Immature natural killer cell (primary cell): ENCODE measurements around the gene LTBP2. TPM values are rescaled to one million over a fixed set of nuclear protein-coding genes. Genes with fewer than 3 reads are reported as not detected.

ENCODE experiments used
- DNase-seq, 3 donors: peaks; one replicate each; pipeline ENCODE4 v3.0.0; 2022; ENCODE audit warnings: mixed read lengths in 1 of 3
- H3K27ac Mint-ChIP-seq, 6 donors: one replicate each; pipeline ENCODE4 v1.8.0; 2020; ENCODE audit warnings: mixed read lengths in 6 of 6, mild to moderate bottlenecking in 5 of 6, inconsistent platforms in 4 of 6, moderate library complexity in 3 of 6
- H3K27me3 Mint-ChIP-seq, 3 donors: one replicate each; pipeline ENCODE4 v1.8.0; 2020 to 2021; ENCODE audit warnings: low read depth in 3 of 3, mild to moderate bottlenecking in 3 of 3, mixed read lengths in 3 of 3, moderate library complexity in 3 of 3, inconsistent platforms in 1 of 3
- H3K36me3 Mint-ChIP-seq, 3 donors: one replicate each; pipeline ENCODE4 v1.8.0; 2020; ENCODE audit warnings: mixed read lengths in 3 of 3, inconsistent platforms in 2 of 3, mild to moderate bottlenecking in 2 of 3
- H3K4me1 Mint-ChIP-seq, 2 donors: one replicate each; pipeline ENCODE4 v1.8.0; 2020; ENCODE audit warnings: inconsistent platforms in 2 of 2, mild to moderate bottlenecking in 2 of 2, mixed read lengths in 2 of 2, moderate library complexity in 1 of 2
- H3K4me3 Mint-ChIP-seq, 5 donors: one replicate each; pipeline ENCODE4 v1.8.0; 2020; ENCODE audit warnings: mild to moderate bottlenecking in 5 of 5, mixed read lengths in 5 of 5, inconsistent platforms in 3 of 5, moderate library complexity in 3 of 5
- H3K9me3 Mint-ChIP-seq, 6 donors: one replicate each; pipeline ENCODE4 v1.8.0; 2020; ENCODE audit warnings: mild to moderate bottlenecking in 6 of 6, mixed read lengths in 6 of 6, inconsistent platforms in 4 of 6, moderate library complexity in 3 of 6
- polyA plus RNA-seq, 3 donors: library from polyadenylated mRNA; unstranded; fragments of 300-500 nt; fragmentation: Illumina TruSeq; gene quantifications; one replicate each; pipeline ENCODE4 v1.2.3, GENCODE V29; 2021

Gene LTBP2
- polyA plus RNA-seq = under 1 TPM; 0.29 to 0.66 (median 0.30) TPM

- Mint-ChIP-seq H3K27me3 (peaks cover 5 to 10% (median 6%) of the 10 kb centered on the region in 3 donors), H3K27ac (peak within 1 kb of the TSS in 1 of 6 donors; percentile 28), H3K36me3 (peaks cover 0 to 3% (median 0%) of the 10 kb centered on the region in 3 donors), H3K4me3 (peak within 1 kb of the TSS; percentile 71 to 81 (median 78)), H3K4me1 (peaks cover 53 to 54% of the 10 kb centered on the region in 2 donors), H3K9me3 (no peaks in the 10 kb centered on the region)
- DNase-seq = peak in 1 of 3 donors; percentile 31
These were observed at the start of gene LTBP2 for GRCh38 chr14:74611650-74612349. Gene LTBP2, minus strand, starts transcription at chr14:74612237. Its CDS starts 293 bp downstream, at chr14:74611944.

GRCh38 chr14:74660863-74661262, 48.8 kb upstream of the LTBP2 start:
- Mint-ChIP-seq H3K27me3 (peaks cover 0 to 5% (median 0%) of the 10 kb centered on the region in 3 donors), H3K4me1 (peaks cover 2 to 6% of the 10 kb centered on the region in 2 donors), H3K27ac (peak overlapping the region in 1 of 6 donors; percentile 33), H3K36me3 (peaks cover 42 to 75% (median 61%) of the 10 kb centered on the region in 3 donors), H3K4me3 (no peak overlapping the region), H3K9me3 (no peaks in the 10 kb centered on the region)
- no peak for DNase-seq

- peaks cover 42 to 76% (median 62%) of the 10 kb centered on the region in 3 donors for H3K36me3 Mint-ChIP-seq
- DNase-seq = no peak
These were observed 48.1 kb upstream of the LTBP2 start for GRCh38 chr14:74660167-74660566.

GRCh38 chr14:74658535-74659131, 46.6 kb upstream of the LTBP2 start:
- H3K27ac Mint-ChIP-seq = peak overlapping the region in 2 of 6 donors; percentile 35 to 55
- peaks cover 0 to 6% (median 0%) of the 10 kb centered on the region in 3 donors for H3K27me3 Mint-ChIP-seq
- H3K9me3 Mint-ChIP-seq = no peaks in the 10 kb centered on the region
- no peak for DNase-seq
- H3K36me3 Mint-ChIP-seq = peaks cover 46 to 71% (median 53%) of the 10 kb centered on the region in 3 donors
- H3K4me1 Mint-ChIP-seq = peaks cover 6 to 13% of the 10 kb centered on the region in 2 donors
- no peak overlapping the region for H3K4me3 Mint-ChIP-seq

More at GRCh38 chr14:74660167-74660566, 48.1 kb upstream of the LTBP2 start:
- no peak overlapping the region for H3K27ac Mint-ChIP-seq
- no peak overlapping the region for H3K4me3 Mint-ChIP-seq
- peaks cover 0 to 5% (median 0%) of the 10 kb centered on the region in 3 donors for H3K27me3 Mint-ChIP-seq
- H3K9me3 Mint-ChIP-seq = no peaks in the 10 kb centered on the region
- no peaks in the 10 kb centered on the region for H3K4me1 Mint-ChIP-seq

GRCh38 chr14:74656964-74657363, 44.9 kb upstream of the LTBP2 start:
- Mint-ChIP-seq H3K27me3 (peaks cover 0 to 1% (median 0%) of the 10 kb centered on the region in 3 donors), H3K4me1 (peaks cover 18 to 24% of the 10 kb centered on the region in 2 donors), H3K27ac (peak overlapping the region in 3 of 6 donors; percentile 11 to 50 (median 16)), H3K9me3 (no peaks in the 10 kb centered on the region), H3K4me3 (no peak overlapping the region), H3K36me3 (peaks cover 41 to 56% (median 42%) of the 10 kb centered on the region in 3 donors)
- no peak for DNase-seq

GRCh38 chr14:74655599-74656395, 43.8 kb upstream of the LTBP2 start:
- DNase-seq = no peak
- Mint-ChIP-seq H3K9me3 (no peaks in the 10 kb centered on the region), H3K4me3 (no peak overlapping the region), H3K27me3 (peaks cover 0 to 1% (median 0%) of the 10 kb centered on the region in 3 donors), H3K27ac (peak overlapping the region in 3 of 6 donors; percentile 40 to 62 (median 52)), H3K4me1 (peaks cover 30 to 36% of the 10 kb centered on the region in 2 donors), H3K36me3 (peaks cover 33 to 51% (median 34%) of the 10 kb centered on the region in 3 donors)

- peaks cover 0 to 1% (median 0%) of the 10 kb centered on the region in 3 donors for H3K27me3 Mint-ChIP-seq
- H3K36me3 Mint-ChIP-seq = peaks cover 33 to 43% (median 33%) of the 10 kb centered on the region in 3 donors
- H3K4me1 Mint-ChIP-seq = peaks cover 36 to 45% of the 10 kb centered on the region in 2 donors
- H3K27ac Mint-ChIP-seq = peak overlapping the region in 3 of 6 donors; percentile 16 to 57 (median 24)
- H3K9me3 Mint-ChIP-seq = no peaks in the 10 kb centered on the region
- no peak overlapping the region for H3K4me3 Mint-ChIP-seq
- no peak for DNase-seq
These were observed 42.9 kb upstream of the LTBP2 start for GRCh38 chr14:74654931-74655330.

GRCh38 chr14:74653386-74654138, 41.5 kb upstream of the LTBP2 start:
- peaks cover 24 to 33% (median 33%) of the 10 kb centered on the region in 3 donors for H3K36me3 Mint-ChIP-seq
- no peaks in the 10 kb centered on the region for H3K9me3 Mint-ChIP-seq
- H3K27me3 Mint-ChIP-seq = peaks cover 0 to 1% (median 0%) of the 10 kb centered on the region in 3 donors
- no peak overlapping the region for H3K4me3 Mint-ChIP-seq
- no peak for DNase-seq
- H3K27ac Mint-ChIP-seq = peak overlapping the region; percentile 35 to 88 (median 77)
- peaks cover 44 to 51% of the 10 kb centered on the region in 2 donors for H3K4me1 Mint-ChIP-seq

- Mint-ChIP-seq H3K36me3 (peaks cover 19 to 33% (median 29%) of the 10 kb centered on the region in 3 donors), H3K27me3 (peaks cover 0 to 1% (median 0%) of the 10 kb centered on the region in 3 donors), H3K4me3 (no peak overlapping the region), H3K9me3 (no peaks in the 10 kb centered on the region), H3K4me1 (peaks cover 44 to 51% of the 10 kb centered on the region in 2 donors), H3K27ac (peak overlapping the region; percentile 50 to 88 (median 79))
- DNase-seq = no peak
These were observed 40.5 kb upstream of the LTBP2 start for GRCh38 chr14:74652541-74652940.

GRCh38 chr14:74650927-74651686, 39.1 kb upstream of the LTBP2 start:
- no peaks in the 10 kb centered on the region for H3K9me3 Mint-ChIP-seq
- peak in 1 of 3 donors; percentile 10 for DNase-seq
- H3K27me3 Mint-ChIP-seq = peaks cover 0 to 3% (median 1%) of the 10 kb centered on the region in 3 donors
- peak overlapping the region; percentile 60 to 78 (median 69) for H3K4me3 Mint-ChIP-seq
- peak overlapping the region; percentile 59 to 92 (median 82) for H3K27ac Mint-ChIP-seq
- H3K36me3 Mint-ChIP-seq = peaks cover 9 to 22% (median 16%) of the 10 kb centered on the region in 3 donors
- H3K4me1 Mint-ChIP-seq = peaks cover 44 to 51% of the 10 kb centered on the region in 2 donors

GRCh38 chr14:74649673-74650072, 37.6 kb upstream of the LTBP2 start:
- peaks cover 0 to 9% (median 4%) of the 10 kb centered on the region in 3 donors for H3K36me3 Mint-ChIP-seq
- no peak for DNase-seq
- peaks cover 46 to 49% of the 10 kb centered on the region in 2 donors for H3K4me1 Mint-ChIP-seq
- H3K4me3 Mint-ChIP-seq = no peak overlapping the region
- H3K27me3 Mint-ChIP-seq = peaks cover 0 to 3% (median 1%) of the 10 kb centered on the region in 3 donors
- H3K9me3 Mint-ChIP-seq = no peaks in the 10 kb centered on the region
- peak overlapping the region in 2 of 6 donors; percentile 29 to 45 for H3K27ac Mint-ChIP-seq

GRCh38 chr14:74649167-74649566, 37.1 kb upstream of the LTBP2 start:
- DNase-seq = no peak
- H3K36me3 Mint-ChIP-seq = peaks cover 0 to 4% (median 3%) of the 10 kb centered on the region in 3 donors
- peaks cover 0 to 3% (median 1%) of the 10 kb centered on the region in 3 donors for H3K27me3 Mint-ChIP-seq
- no peaks in the 10 kb centered on the region for H3K9me3 Mint-ChIP-seq
- H3K27ac Mint-ChIP-seq = peak overlapping the region in 1 of 6 donors; percentile 53
- peaks cover 43 to 44% of the 10 kb centered on the region in 2 donors for H3K4me1 Mint-ChIP-seq
- peak overlapping the region in 1 of 5 donors; percentile 36 for H3K4me3 Mint-ChIP-seq
